ENCODE measurements around the gene MT1E.
"Not testable (repeated sequence)": the region's sequence is repeated elsewhere in the genome, so short reads cannot be mapped to it uniquely, and the experiment has no call there.

GRCh38 chr16:56621665-56622445 is 3.7 kb upstream of the MT1E start:
- not testable (repeated sequence) for TF ChIP-seq POLR2A (IDR thresholded peaks at IDR 0.05; ENCODE audit: low read depth, low read length); POU2F2 (IDR thresholded peaks at IDR 0.05; ENCODE audit: low read depth, low read length); TAF1 (IDR thresholded peaks at IDR 0.05; ENCODE audit: low read depth, low read length); POLR2AphosphoS5 (IDR thresholded peaks at IDR 0.05; ENCODE audit: low read depth, low read length); PAX5 (IDR thresholded peaks at IDR 0.05; ENCODE audit: insufficient read depth, low read length, severe bottlenecking); SPI1 (IDR thresholded peaks at IDR 0.05; ENCODE audit: low read depth, low read length)
